Hepatocyte (in vitro differentiated cells): ENCODE data around the gene NOD2.

Experiments used
- EZH2 ChIP-seq: fragments of 200-600 bp; sonication (generic); IDR thresholded peaks from 2 replicates; pipeline ENCODE4 v1.6.1; 2016; ENCODE audit warnings: antibody characterized with exemption, mild to moderate bottlenecking, borderline replicate concordance
- EZH2phosphoT487 ChIP-seq: fragments of 200-600 bp; sonication (generic); IDR thresholded peaks from one replicate; pipeline ENCODE4 v1.6.1; 2018; ENCODE audit warnings: antibody characterized with exemption, mild to moderate bottlenecking, low read depth, moderate library complexity; ENCODE audit not compliant: unreplicated experiment, severe bottlenecking
- TF ChIP-seq, protein P1 (sequence below): fragments of 200-600 bp; sonication (generic); IDR thresholded peaks from 2 replicates; pipeline ENCODE4 v1.5.1; 2016; ENCODE audit warnings: antibody characterized with exemption, mild to moderate bottlenecking; ENCODE audit not compliant: poor library complexity

DNA sequence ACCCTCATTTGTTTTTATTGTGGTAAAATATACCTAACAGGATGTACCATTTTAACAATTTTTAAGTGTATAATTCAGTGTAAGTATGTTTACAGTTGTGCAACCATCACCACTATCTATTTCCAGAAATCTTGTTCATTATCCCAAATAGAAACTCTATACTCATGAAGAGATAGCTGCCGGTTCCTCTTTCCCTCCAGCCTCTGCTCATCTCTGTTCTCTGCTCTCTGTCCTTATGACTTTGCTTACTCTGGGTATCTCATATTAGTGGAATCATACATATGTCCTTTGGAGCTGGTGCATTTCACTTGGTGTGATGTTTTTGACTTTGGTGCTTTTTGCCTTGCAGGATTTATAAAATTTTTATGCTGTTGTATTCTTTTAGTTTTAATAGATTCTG is 67.9 kb downstream of the NOD2 start:
- TF ChIP-seq, protein P1, sequence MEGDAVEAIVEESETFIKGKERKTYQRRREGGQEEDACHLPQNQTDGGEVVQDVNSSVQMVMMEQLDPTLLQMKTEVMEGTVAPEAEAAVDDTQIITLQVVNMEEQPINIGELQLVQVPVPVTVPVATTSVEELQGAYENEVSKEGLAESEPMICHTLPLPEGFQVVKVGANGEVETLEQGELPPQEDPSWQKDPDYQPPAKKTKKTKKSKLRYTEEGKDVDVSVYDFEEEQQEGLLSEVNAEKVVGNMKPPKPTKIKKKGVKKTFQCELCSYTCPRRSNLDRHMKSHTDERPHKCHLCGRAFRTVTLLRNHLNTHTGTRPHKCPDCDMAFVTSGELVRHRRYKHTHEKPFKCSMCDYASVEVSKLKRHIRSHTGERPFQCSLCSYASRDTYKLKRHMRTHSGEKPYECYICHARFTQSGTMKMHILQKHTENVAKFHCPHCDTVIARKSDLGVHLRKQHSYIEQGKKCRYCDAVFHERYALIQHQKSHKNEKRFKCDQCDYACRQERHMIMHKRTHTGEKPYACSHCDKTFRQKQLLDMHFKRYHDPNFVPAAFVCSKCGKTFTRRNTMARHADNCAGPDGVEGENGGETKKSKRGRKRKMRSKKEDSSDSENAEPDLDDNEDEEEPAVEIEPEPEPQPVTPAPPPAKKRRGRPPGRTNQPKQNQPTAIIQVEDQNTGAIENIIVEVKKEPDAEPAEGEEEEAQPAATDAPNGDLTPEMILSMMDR: no peak
- TF ChIP-seq EZH2 (no peak), EZH2phosphoT487 (no peak)
